A549 (cell line): ENCODE data around the gene IFITM2. TPM values are rescaled to one million over a fixed set of nuclear protein-coding genes. Genes with fewer than 3 reads are reported as not detected.

Experiments used
- ATAC-seq, 2 experiments: fragments of 200-7000 bp in 1 of 2; fragments of >200 bp in 1 of 2; cut with Nextera tagmentation in 1 of 2; cut with Tn5 transposase in 1 of 2; 3 replicates each; pipeline versions ENCODE4 v1.8.0 to v1.9.1; 2018 to 2020; ENCODE audit warnings: mild to moderate bottlenecking in 1 of 2, moderate library complexity in 1 of 2
- CTCF ChIA-PET: fragments of 300-600 bp; sonication (Branson Sonifier 250); formaldehyde crosslinking; extraction: SDS; loops from one replicate; lab custom pipeline; 2021; ENCODE audit warnings: antibody characterized with exemption, inconsistent platforms; lab: Yijun Ruan, JAX
- POLR2A ChIA-PET: fragments of 350-600 bp; formaldehyde crosslinking; extraction: SDS; loops from one replicate; lab custom pipeline; 2021; ENCODE audit warnings: antibody characterized with exemption, inconsistent platforms; lab: Yijun Ruan, JAX
- DNase-seq, 2 experiments: peaks; one replicate each; pipeline versions ENCODE4 v3.0.0 to v3.0.0-alpha.2; 2011 to 2016; ENCODE audit warnings: low read depth in 1 of 2, low spot score in 1 of 2
- FAIRE-seq: peaks from 2 replicates; lab custom pipeline; 2011; peaks lifted over from hg19 to GRCh38; lab: Jason Lieb, UNC
- H3K27ac ChIP-seq, 2 experiments: fragments of >200 bp; sonication (Bioruptor Twin); formaldehyde crosslinking; 3 replicates each; pipeline ENCODE4 v1.5.1; 2016 to 2017
- H3K4me1 ChIP-seq: fragments of >200 bp; sonication (Bioruptor Twin); formaldehyde crosslinking; 3 replicates; pipeline ENCODE4 v1.6.1; 2016
- H3K4me2 ChIP-seq: fragments of >200 bp; sonication (Bioruptor Twin); formaldehyde crosslinking; 3 replicates; pipeline ENCODE4 v1.6.1; 2016
- H3K4me3 ChIP-seq: fragments of >200 bp; sonication (Bioruptor Twin); formaldehyde crosslinking; 3 replicates; pipeline ENCODE4 v1.5.1; 2016
- H3K9me3 ChIP-seq: fragments of >200 bp; sonication (Bioruptor Twin); formaldehyde crosslinking; 3 replicates; pipeline ENCODE4 v1.6.1; 2016
- ATOH8 ChIP-seq: fragments of 250-450 bp; sonication (Bioruptor Pico); IDR thresholded peaks from 2 replicates; pipeline ENCODE4 v1.5.0; 2020; ENCODE audit warnings: low read depth, mild to moderate bottlenecking, moderate library complexity
- BHLHE40 ChIP-seq: IDR thresholded peaks from 2 replicates; pipeline ENCODE4 v1.6.1; 2012; ENCODE audit warnings: low read depth, low read length, inconsistent platforms
- CBX2 ChIP-seq: fragments of 200-600 bp; sonication (generic); IDR thresholded peaks from 2 replicates; pipeline ENCODE4 v1.6.1; 2016; ENCODE audit warnings: low read depth, mild to moderate bottlenecking, borderline replicate concordance
- CHD4 ChIP-seq: fragments of 200-600 bp; sonication (generic); IDR thresholded peaks from 2 replicates; pipeline ENCODE4 v1.6.1; 2016; ENCODE audit warnings: antibody characterized with exemption, mild to moderate bottlenecking, borderline replicate concordance
- E2F6 ChIP-seq: IDR thresholded peaks from 2 replicates; pipeline ENCODE4 v1.6.1; 2012; ENCODE audit warnings: low read depth, borderline replicate concordance
- EP300 ChIP-seq, 2 experiments: fragments of >200 bp; sonication (Bioruptor Twin); formaldehyde crosslinking; IDR thresholded peaks; 2 replicates in 1 of 2; 3 replicates in 1 of 2; pipeline ENCODE4 v1.6.1; 2016 to 2017
- FOSB ChIP-seq: fragments of 250-450 bp; sonication (Bioruptor Pico); IDR thresholded peaks from 2 replicates; pipeline ENCODE4 v1.5.0; 2020; ENCODE audit warnings: mild to moderate bottlenecking, moderate library complexity
- FOSL2 ChIP-seq, 2 experiments: fragments of 450-650 bp in 1 of 2; fragments of >200 bp in 1 of 2; sonication (Bioruptor Twin) in 1 of 2; formaldehyde crosslinking; IDR thresholded peaks; 2 replicates each; pipeline versions ENCODE4 v1.5.0 to v1.6.1; 2016 to 2020; ENCODE audit warnings: mild to moderate bottlenecking in 1 of 2, moderate library complexity in 1 of 2
- GATA3 ChIP-seq: IDR thresholded peaks from 2 replicates; pipeline ENCODE4 v1.6.1; 2012; ENCODE audit warnings: borderline replicate concordance
- HDAC2 ChIP-seq: fragments of 200-600 bp; sonication (generic); IDR thresholded peaks from 2 replicates; pipeline ENCODE4 v1.6.1; 2016
- JUNB ChIP-seq: fragments of >200 bp; sonication (Bioruptor Twin); formaldehyde crosslinking; IDR thresholded peaks from 2 replicates; pipeline ENCODE4 v1.6.1; 2016
- KDM1A ChIP-seq: fragments of 200-600 bp; sonication (generic); IDR thresholded peaks from 2 replicates; pipeline ENCODE4 v1.6.1; 2016; ENCODE audit warnings: low read depth, mild to moderate bottlenecking
- MAX ChIP-seq: IDR thresholded peaks from 2 replicates; pipeline ENCODE4 v1.6.1; 2012
- MYC ChIP-seq: IDR thresholded peaks from 2 replicates; pipeline ENCODE4 v1.6.1; 2012; ENCODE audit warnings: mild to moderate bottlenecking, inconsistent platforms, low read length, improper control_type of control experiment, borderline replicate concordance
- POLR2A ChIP-seq: IDR thresholded peaks from 2 replicates; pipeline ENCODE4 v1.6.1; 2012; ENCODE audit warnings: mild to moderate bottlenecking, low read length
- RAD21 ChIP-seq, 2 experiments: fragments of >200 bp in 1 of 2; sonication (Bioruptor Twin) in 1 of 2; formaldehyde crosslinking in 1 of 2; IDR thresholded peaks in 1 of 2; conservative IDR thresholded peaks in 1 of 2; 2 replicates in 1 of 2; 3 replicates in 1 of 2; pipeline ENCODE4 v1.6.1; 2012 to 2018; ENCODE audit warnings: inconsistent platforms in 1 of 2
- USF2 ChIP-seq: fragments of 450-650 bp; IDR thresholded peaks from 2 replicates; pipeline ENCODE4 v1.6.1; 2014; ENCODE audit warnings: antibody characterized with exemption
- WGBS: methylation state at CpG from one replicate; pipeline ENCODE4 v1.1.6; 2017; ENCODE audit errors: missing lambda C conversion rate; 5-methylcytosine and 5-hydroxymethylcytosine counted together
- polyA plus RNA-seq, 4 experiments: library from polyadenylated mRNA; depleted of rRNA in 3 of 4; stranded (reverse); fragments of >200 nt; fragmentation: RNase III in 1 of 4; extraction: RNeasy Plus Mini Kit Qiagen cat#74134 plus additional on column Dnase treatment in 1 of 4; gene quantifications; 2 replicates in 3 of 4; 3 replicates in 1 of 4; pipeline ENCODE4 v1.2.3, GENCODE V29; 2011 to 2017

The IFITM2 gene
- polyA plus RNA-seq, 2 of the 4 experiments (the other 2 are of a cell fraction), result 36.4 to 43.6 TPM

- TF ChIP-seq JUNB (no peak), GATA3 (no peak), KDM1A (no peak)
Observed at GRCh38 chr11:297051-297585, 10.5 kb upstream of the IFITM2 start (continued).

- 84% methylated on average over 20 of the region's 26 CpGs for WGBS
- ATAC-seq (peak in 1 of 2 experiments; percentile 9; a peak in 1 of 6 replicates), FAIRE-seq (no peak), DNase-seq (no peak)
- no peaks in the 10 kb centered on the region for H3K9me3 ChIP-seq
- H3K4me2 ChIP-seq, result no peak overlapping the region
- H3K4me3 ChIP-seq, result no peak overlapping the region
- POLR2A ChIA-PET, result no interaction called here
- TF ChIP-seq EP300 (IDR thresholded peaks at IDR 0.05), result no peak
- TF ChIP-seq POLR2A, result peak; percentile 26; the same call in 1 of the 2 replicates
- peak overlapping the region in 1 of 2 experiments; percentile 21; a peak in 1 of 6 replicates for H3K27ac ChIP-seq
- CTCF ChIA-PET, result no interaction called here
- H3K4me1 ChIP-seq, result no peaks in the 10 kb centered on the region
Observed at GRCh38 chr11:297586-298405, 9.8 kb upstream of the IFITM2 start.

GRCh38 chr11:298406-299065 lies 9.1 kb upstream of the IFITM2 start:
- no peaks in the 10 kb centered on the region for H3K4me1 ChIP-seq
- H3K27ac ChIP-seq, result peak overlapping the region in 1 of 2 experiments; percentile 21; a peak in 2 of 6 replicates
- H3K9me3 ChIP-seq, result no peaks in the 10 kb centered on the region
- POLR2A ChIA-PET, result no interaction called here
- DNase-seq (no peak), ATAC-seq (no peak; a peak in 1 of 6 replicates), FAIRE-seq (no peak)
- no peak overlapping the region for H3K4me3 ChIP-seq
- TF ChIP-seq BHLHE40, result no peak
- TF ChIP-seq HDAC2, result no peak
- no peak for TF ChIP-seq MYC
- TF ChIP-seq ATOH8 (CRISPR knock-in tag), result no peak
- no peak for TF ChIP-seq FOSB
- no peak for TF ChIP-seq FOSL2 (IDR thresholded peaks at IDR 0.05)
- no peak for TF ChIP-seq FOSL2 (CRISPR knock-in tag; IDR thresholded peaks at IDR 0.05)
- TF ChIP-seq E2F6, result no peak
- no peak for TF ChIP-seq CHD4
- no peak for TF ChIP-seq RAD21 (conservative IDR thresholded peaks at IDR 0.05 in 1 of 2, IDR thresholded peaks at IDR 0.05 in 1 of 2)
- TF ChIP-seq CBX2, result no peak
- TF ChIP-seq MAX, result no peak
- no peak for TF ChIP-seq USF2
- no peak for TF ChIP-seq KDM1A
- 83% methylated on average over 2 of the region's 15 CpGs for WGBS
- H3K4me2 ChIP-seq, result no peak overlapping the region
- CTCF ChIA-PET, result interaction anchor here (1.3 kb wide), 1 partner anchor 11 kb away, joined by 4 read pairs; no protein-coding TSS in a partner anchor
